NCI-H146 treated with DMSO at 0.1 percent for 48 hours (cell line): ENCODE results near the gene FOXP4.

Source experiments
- DNase-seq: peaks from one replicate; lab custom pipeline; 2025; ENCODE audit not compliant: unreplicated experiment; lab: John Stamatoyannopoulos, UW

FOXP4 gene

GRCh38 chr6:41641352-41641925, 95.3 kb downstream of the FOXP4 start:
- no peak for DNase-seq

GRCh38 chr6:41642090-41642959, 96.1 kb downstream of the FOXP4 start:
- no peak for DNase-seq

- no peak for DNase-seq
These were observed 97.0 kb downstream of the FOXP4 start for GRCh38 chr6:41642960-41643898.

- DNase-seq: no peak
These were observed 97.7 kb downstream of the FOXP4 start for GRCh38 chr6:41643899-41644269.

GRCh38 chr6:41644297-41644879, 98.2 kb downstream of the FOXP4 start:
- DNase-seq: no peak

DNA sequence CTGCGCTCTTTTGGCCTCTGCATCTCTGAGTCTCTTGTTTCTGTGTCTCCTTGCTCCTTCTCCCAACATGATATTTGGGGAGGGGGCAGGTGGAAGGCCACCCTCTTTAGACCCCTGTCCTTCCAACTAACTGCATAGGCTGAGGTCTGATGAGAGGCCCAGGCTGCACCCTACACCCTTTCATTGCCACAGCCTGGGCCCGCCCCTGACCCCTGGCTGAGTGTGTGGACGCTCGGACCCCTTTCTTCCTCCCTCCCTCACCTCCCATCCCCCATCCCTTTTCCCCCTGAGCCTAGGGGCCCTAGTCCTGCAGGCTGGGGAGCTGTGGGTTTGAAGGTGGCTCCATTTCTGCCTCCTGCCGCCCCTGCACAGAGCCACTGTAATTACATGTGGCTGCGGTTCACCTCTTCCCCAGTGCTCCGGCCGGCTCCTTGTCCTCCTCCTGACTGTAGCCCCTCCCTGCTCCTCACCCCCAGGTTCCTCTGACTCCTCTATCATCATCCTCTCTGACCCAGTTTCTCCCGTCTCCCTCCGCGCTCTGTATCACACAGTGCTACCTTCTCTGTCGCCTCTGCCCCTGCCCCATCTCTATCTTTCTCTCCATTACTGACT, 98.9 kb downstream of the FOXP4 start:
- no peak for DNase-seq

DNA sequence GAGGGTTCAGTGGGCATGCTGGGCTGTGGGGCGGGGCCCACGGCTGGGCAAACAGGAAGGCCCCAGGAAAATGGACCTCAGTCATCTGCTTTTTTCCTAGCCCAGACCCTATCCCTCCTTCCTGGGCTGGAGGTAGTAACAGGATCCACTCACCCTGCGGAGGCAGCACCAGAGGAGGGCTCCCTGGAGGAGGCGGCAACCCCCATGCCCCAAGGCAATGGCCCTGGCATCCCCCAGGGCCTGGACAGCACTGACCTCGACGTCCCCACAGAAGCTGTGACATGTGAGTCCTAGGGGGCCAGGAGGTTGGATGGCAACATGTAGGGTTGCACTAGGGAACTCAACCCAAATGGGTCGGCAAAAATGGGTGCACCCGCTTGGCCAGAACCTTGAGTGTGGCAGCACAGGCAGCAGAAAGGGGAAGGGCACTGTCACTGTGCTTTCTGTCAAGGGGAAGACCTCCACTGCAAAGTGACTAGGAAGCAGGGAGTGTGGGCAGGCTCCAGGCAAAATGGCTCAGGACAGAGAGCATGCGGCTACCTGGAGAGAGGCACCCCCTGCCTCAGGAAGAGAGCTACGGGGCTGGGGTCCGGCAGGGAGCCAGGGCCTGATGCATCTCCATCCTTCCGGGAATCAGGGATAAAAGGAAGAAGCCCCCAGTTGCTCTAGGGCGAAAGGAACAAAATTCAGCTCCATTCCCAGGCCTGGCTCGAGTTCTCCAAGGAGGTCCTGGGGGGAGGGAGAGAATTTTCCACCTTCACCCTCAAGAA, 100.0 kb downstream of the FOXP4 start:
- DNase-seq: no peak

- no peak for DNase-seq
These were observed 100.9 kb downstream of the FOXP4 start for GRCh38 chr6:41647061-41647511.

DNA sequence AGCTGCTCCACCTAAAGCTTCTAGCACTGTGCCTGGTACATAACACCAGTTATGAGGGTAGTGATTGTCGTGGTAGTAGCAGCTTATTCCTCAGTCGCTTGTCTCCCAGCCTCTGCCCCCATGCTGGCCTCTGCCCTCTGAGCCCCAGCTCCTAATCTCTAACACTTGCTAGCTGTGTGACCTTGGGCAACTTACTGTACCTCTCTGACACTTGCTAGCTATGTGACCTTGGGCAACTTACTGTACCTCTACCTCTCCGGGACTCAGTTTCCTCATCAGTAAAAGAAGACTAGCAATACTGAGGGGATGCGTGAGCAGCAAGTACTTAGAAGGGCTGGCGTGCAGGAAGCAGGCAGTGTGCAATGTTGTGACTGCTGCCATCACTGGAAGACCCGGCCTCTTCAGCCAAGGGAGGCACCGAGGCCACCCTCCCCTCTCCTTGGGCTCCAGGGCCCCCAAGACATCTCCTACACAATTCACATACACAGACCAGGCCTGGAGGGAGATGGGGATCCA, 101.9 kb downstream of the FOXP4 start:
- DNase-seq: no peak

DNA sequence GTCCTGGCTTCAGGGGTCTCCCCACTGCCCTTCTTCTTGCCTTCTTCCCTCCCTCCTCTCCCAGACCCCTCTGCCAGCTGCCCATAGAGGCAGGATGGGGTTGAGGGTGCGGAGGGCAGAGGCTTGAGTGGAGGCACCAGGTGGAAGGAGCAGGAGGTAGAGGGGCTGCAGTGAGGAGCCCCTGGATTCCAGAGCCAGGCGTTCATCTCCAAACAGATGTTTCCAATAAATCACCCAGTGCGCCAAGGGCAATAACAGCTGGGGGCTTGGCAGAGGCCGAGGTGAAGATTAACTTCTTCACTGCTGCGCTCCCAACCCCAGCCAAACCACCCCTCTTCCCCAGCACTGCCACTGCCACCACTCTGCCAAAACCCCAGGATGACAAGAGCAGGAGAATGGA, 102.7 kb downstream of the FOXP4 start:
- no peak for DNase-seq

DNA sequence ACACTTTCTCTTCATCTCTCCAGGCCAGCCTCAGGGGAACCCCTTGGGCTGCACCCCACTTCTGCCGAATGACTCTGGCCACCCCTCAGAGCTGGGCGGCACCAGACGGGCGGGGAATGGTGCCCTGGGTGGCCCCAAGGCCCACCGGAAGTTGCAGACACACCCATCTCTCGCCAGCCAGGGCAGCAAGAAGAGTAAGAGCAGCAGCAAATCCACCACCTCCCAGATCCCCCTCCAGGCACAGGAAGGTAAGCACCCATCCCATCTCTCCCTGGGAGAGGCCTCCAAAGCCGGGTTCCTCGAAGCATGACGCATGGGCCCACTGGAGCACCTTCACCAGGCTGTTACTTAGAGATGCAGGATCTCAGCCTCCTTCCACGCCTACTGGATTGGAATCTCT, 103.4 kb downstream of the FOXP4 start:
- no peak for DNase-seq

DNA sequence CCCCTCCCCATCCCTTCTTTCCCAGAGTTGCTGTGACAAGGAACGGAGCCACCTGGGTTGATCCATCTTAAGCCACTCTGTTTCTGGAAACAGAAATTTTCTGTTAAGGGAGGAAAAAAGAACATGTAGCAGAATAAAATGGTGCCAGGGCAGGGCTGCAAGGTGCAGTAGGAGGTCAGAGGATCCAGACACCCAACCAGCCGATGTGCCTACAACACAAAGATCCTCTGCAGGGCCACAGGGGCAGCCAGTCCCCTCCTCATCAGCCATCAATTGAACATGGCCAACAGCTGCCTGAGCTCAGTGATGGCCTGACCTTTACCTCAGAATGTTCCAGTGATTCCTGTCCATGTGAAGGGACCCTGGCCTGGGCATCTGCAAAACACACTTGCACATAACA, 103.9 kb downstream of the FOXP4 start:
- no peak for DNase-seq

DNA sequence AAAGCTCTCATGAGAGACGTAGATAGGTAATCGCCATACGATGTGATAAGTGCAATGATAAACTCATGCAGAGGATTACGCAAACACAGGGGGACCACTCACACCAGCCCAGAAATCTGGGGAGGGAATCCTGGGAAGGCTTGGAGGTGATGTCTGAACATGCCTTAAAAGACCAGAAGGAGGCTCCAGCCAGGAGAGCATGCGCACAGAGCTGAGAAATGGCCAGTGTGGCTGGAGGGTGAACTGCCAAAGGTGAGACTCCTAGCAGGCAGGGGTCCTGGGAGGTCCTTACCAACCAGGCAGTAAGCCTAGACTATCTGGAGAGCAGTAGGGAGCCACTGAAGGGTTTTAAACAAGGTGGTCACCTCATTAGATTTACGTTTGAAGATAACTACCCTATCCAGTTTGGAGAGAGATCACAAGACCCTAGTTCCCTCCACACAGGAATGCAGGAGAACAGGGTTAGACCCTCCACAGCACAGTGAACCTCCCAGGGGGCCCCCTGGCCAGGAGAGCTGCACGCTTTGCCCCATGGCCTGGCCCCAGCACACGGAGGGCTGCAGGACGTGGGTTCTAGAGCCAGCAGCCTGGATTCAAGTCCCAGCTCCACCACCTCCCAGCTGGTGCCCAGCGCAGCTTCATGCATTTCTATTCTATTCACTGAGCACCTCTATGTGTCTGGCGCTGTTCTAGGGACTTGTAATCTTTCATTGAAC, 105.2 kb downstream of the FOXP4 start:
- no peak for DNase-seq
